Sigmoid colon (tissue), 7 donors: Measurements from ENCODE around the gene PPID. TPM values are rescaled to one million over a fixed set of nuclear protein-coding genes. Genes with fewer than 3 reads are reported as not detected.

ENCODE experiments used
- polyA plus RNA-seq, 3 donors: library from polyadenylated mRNA; stranded (reverse); fragments of 200-250 nt; gene quantifications; one replicate each; pipeline ENCODE4 v1.2.3, GENCODE V29; 2013
- small RNA-seq, 3 donors: library from RNA; depleted of rRNA; stranded (forward); fragments of <200 nt; gene quantifications; one replicate each; pipeline ENCODE3, GENCODE V24; 2016
- total RNA-seq, 4 donors: library from RNA; depleted of rRNA; stranded (reverse); fragments of >200 nt; gene quantifications; one replicate each; pipeline ENCODE4 v1.1.0, GENCODE V29; 2016
- donor health status: healthy with polysubstance abuse.
- donor health status: Bipolar disorder and iron deficiency.
- donor health status: healthy.

The PPID gene
- total and polyA plus RNA-seq, 7 donors: 17.4 to 54.8 (median 26.6) TPM

Small RNAs within 50 kb of the gene (small RNA-seq; reads per million reads assigned to genes)
- gene RF00012: 0 reads per million in 3 donors

Other genes with a start within 250 kb of the PPID start
- gene RXFP1, start 201.5 kb downstream of the PPID start, total RNA-seq: not detected
- under 1 TPM in 1 of 3 donors, not detected in 2; 0.09 TPM for gene RXFP1, start 201.5 kb downstream of the PPID start, polyA plus RNA-seq
- gene C4orf46, start 51.5 kb downstream of the PPID start, total RNA-seq: 1 to 10 TPM; 3.3 to 7.1 (median 5.2) TPM
- gene C4orf46, start 51.5 kb downstream of the PPID start, polyA plus RNA-seq: 1 to 10 TPM; 2.4 to 3.7 (median 3.7) TPM
- 10 to 100 TPM; 30.7 to 49.9 (median 37.7) TPM for gene ETFDH, start 51.1 kb downstream of the PPID start, total RNA-seq
- gene ETFDH, start 51.1 kb downstream of the PPID start, polyA plus RNA-seq: 10 to 100 TPM; 20.4 to 74.7 (median 31.6) TPM
- 10 to 100 TPM; 35.2 to 38.9 (median 36.5) TPM for gene FNIP2, start 45.6 kb upstream of the PPID start, total RNA-seq
- gene FNIP2, start 45.6 kb upstream of the PPID start, polyA plus RNA-seq: 10 to 100 TPM; 14.4 to 22.7 (median 17.8) TPM